Measurements from ENCODE around the gene UBASH3A.

UBASH3A gene

GRCh38 chr21:42414553-42414927 lies 10.8 kb downstream of the UBASH3A start:
- no peak overlapping the region for H3K9ac ChIP-seq (ENCODE audit: low read depth in 1 of 2, low read length in 2 of 2)
- H3K27me3 ChIP-seq (ENCODE audit: control insufficient read depth in 1 of 2, insufficient read depth in 2 of 2, low read length in 2 of 2) = peaks cover 0 to 4% of the 10 kb centered on the region in 2 donors
- peaks cover 0 to 17% of the 10 kb centered on the region in 2 donors for H3K4me1 ChIP-seq (ENCODE audit: control insufficient read depth in 1 of 2, insufficient read depth in 2 of 2, low read length in 2 of 2)
- no peak overlapping the region for H3K27ac ChIP-seq (ENCODE audit: low read depth, low read length)
- peaks cover 0 to 5% of the 10 kb centered on the region in 2 donors for H3K36me3 ChIP-seq (ENCODE audit: control insufficient read depth in 1 of 2, insufficient read depth in 2 of 2, low read length in 2 of 2)
- H3K4me3 ChIP-seq (ENCODE audit: low read depth in 1 of 2, low read length in 2 of 2) = no peak overlapping the region
- no peaks in the 10 kb centered on the region for H3K9me3 ChIP-seq (ENCODE audit: control insufficient read depth in 1 of 2, low read length in 2 of 2)

- Histone ChIP-seq H3K27ac (ENCODE audit: low read depth, low read length) (no peak overlapping the region), H3K36me3 (ENCODE audit: control insufficient read depth in 1 of 2, insufficient read depth in 2 of 2, low read length in 2 of 2) (peaks cover 0 to 5% of the 10 kb centered on the region in 2 donors), H3K4me3 (ENCODE audit: low read depth in 1 of 2, low read length in 2 of 2) (peak overlapping the region in 1 of 2 donors; percentile 43), H3K4me1 (ENCODE audit: control insufficient read depth in 1 of 2, insufficient read depth in 2 of 2, low read length in 2 of 2) (peaks cover 0 to 17% of the 10 kb centered on the region in 2 donors), H3K9ac (ENCODE audit: low read depth in 1 of 2, low read length in 2 of 2) (no peak overlapping the region), H3K27me3 (ENCODE audit: control insufficient read depth in 1 of 2, insufficient read depth in 2 of 2, low read length in 2 of 2) (peaks cover 0 to 4% of the 10 kb centered on the region in 2 donors), H3K9me3 (ENCODE audit: control insufficient read depth in 1 of 2, low read length in 2 of 2) (no peaks in the 10 kb centered on the region)
These were observed 11.4 kb downstream of the UBASH3A start for GRCh38 chr21:42414928-42415769.

GRCh38 chr21:42417533-42417932 lies 13.8 kb downstream of the UBASH3A start:
- Histone ChIP-seq H3K27me3 (ENCODE audit: control insufficient read depth in 1 of 2, insufficient read depth in 2 of 2, low read length in 2 of 2) (peaks cover 0 to 4% of the 10 kb centered on the region in 2 donors), H3K9me3 (ENCODE audit: control insufficient read depth in 1 of 2, low read length in 2 of 2) (no peaks in the 10 kb centered on the region), H3K36me3 (ENCODE audit: control insufficient read depth in 1 of 2, insufficient read depth in 2 of 2, low read length in 2 of 2) (no peaks in the 10 kb centered on the region), H3K4me1 (ENCODE audit: control insufficient read depth in 1 of 2, insufficient read depth in 2 of 2, low read length in 2 of 2) (peaks cover 10 to 22% of the 10 kb centered on the region in 2 donors), H3K4me3 (ENCODE audit: low read depth in 1 of 2, low read length in 2 of 2) (no peak overlapping the region), H3K9ac (ENCODE audit: low read depth in 1 of 2, low read length in 2 of 2) (no peak overlapping the region), H3K27ac (ENCODE audit: low read depth, low read length) (no peak overlapping the region)

- H3K36me3 ChIP-seq (ENCODE audit: control insufficient read depth in 1 of 2, insufficient read depth in 2 of 2, low read length in 2 of 2) = no peaks in the 10 kb centered on the region
- H3K27me3 ChIP-seq (ENCODE audit: control insufficient read depth in 1 of 2, insufficient read depth in 2 of 2, low read length in 2 of 2) = peaks cover 0 to 4% of the 10 kb centered on the region in 2 donors
- no peak overlapping the region for H3K4me3 ChIP-seq (ENCODE audit: low read depth in 1 of 2, low read length in 2 of 2)
- no peaks in the 10 kb centered on the region for H3K9me3 ChIP-seq (ENCODE audit: control insufficient read depth in 1 of 2, low read length in 2 of 2)
- peaks cover 10 to 26% of the 10 kb centered on the region in 2 donors for H3K4me1 ChIP-seq (ENCODE audit: control insufficient read depth in 1 of 2, insufficient read depth in 2 of 2, low read length in 2 of 2)
- no peak overlapping the region for H3K27ac ChIP-seq (ENCODE audit: low read depth, low read length)
- no peak overlapping the region for H3K9ac ChIP-seq (ENCODE audit: low read depth in 1 of 2, low read length in 2 of 2)
These were observed 15.2 kb downstream of the UBASH3A start for GRCh38 chr21:42418886-42419285.

- H3K36me3 ChIP-seq (ENCODE audit: control insufficient read depth in 1 of 2, insufficient read depth in 2 of 2, low read length in 2 of 2) = no peaks in the 10 kb centered on the region
- H3K27ac ChIP-seq (ENCODE audit: low read depth, low read length) = no peak overlapping the region
- peaks cover 10 to 32% of the 10 kb centered on the region in 2 donors for H3K4me1 ChIP-seq (ENCODE audit: control insufficient read depth in 1 of 2, insufficient read depth in 2 of 2, low read length in 2 of 2)
- no peak overlapping the region for H3K9ac ChIP-seq (ENCODE audit: low read depth in 1 of 2, low read length in 2 of 2)
- H3K27me3 ChIP-seq (ENCODE audit: control insufficient read depth in 1 of 2, insufficient read depth in 2 of 2, low read length in 2 of 2) = peaks cover 0 to 4% of the 10 kb centered on the region in 2 donors
- H3K9me3 ChIP-seq (ENCODE audit: control insufficient read depth in 1 of 2, low read length in 2 of 2) = no peaks in the 10 kb centered on the region
- no peak overlapping the region for H3K4me3 ChIP-seq (ENCODE audit: low read depth in 1 of 2, low read length in 2 of 2)
These were observed 16.1 kb downstream of the UBASH3A start for GRCh38 chr21:42419845-42420244.

- Histone ChIP-seq H3K27me3 (ENCODE audit: control insufficient read depth in 1 of 2, insufficient read depth in 2 of 2, low read length in 2 of 2) (no peaks in the 10 kb centered on the region), H3K27ac (ENCODE audit: low read depth, low read length) (no peak overlapping the region), H3K4me1 (ENCODE audit: control insufficient read depth in 1 of 2, insufficient read depth in 2 of 2, low read length in 2 of 2) (peaks cover 10 to 22% of the 10 kb centered on the region in 2 donors), H3K4me3 (ENCODE audit: low read depth in 1 of 2, low read length in 2 of 2) (no peak overlapping the region), H3K9ac (ENCODE audit: low read depth in 1 of 2, low read length in 2 of 2) (no peak overlapping the region), H3K9me3 (ENCODE audit: control insufficient read depth in 1 of 2, low read length in 2 of 2) (no peaks in the 10 kb centered on the region), H3K36me3 (ENCODE audit: control insufficient read depth in 1 of 2, insufficient read depth in 2 of 2, low read length in 2 of 2) (no peaks in the 10 kb centered on the region)
These were observed 17.5 kb downstream of the UBASH3A start for GRCh38 chr21:42421018-42421793.

- H3K36me3 ChIP-seq (ENCODE audit: control insufficient read depth in 1 of 2, insufficient read depth in 2 of 2, low read length in 2 of 2) = no peaks in the 10 kb centered on the region
- no peaks in the 10 kb centered on the region for H3K9me3 ChIP-seq (ENCODE audit: control insufficient read depth in 1 of 2, low read length in 2 of 2)
- H3K4me3 ChIP-seq (ENCODE audit: low read depth in 1 of 2, low read length in 2 of 2) = no peak overlapping the region
- H3K9ac ChIP-seq (ENCODE audit: low read depth in 1 of 2, low read length in 2 of 2) = no peak overlapping the region
- H3K4me1 ChIP-seq (ENCODE audit: control insufficient read depth in 1 of 2, insufficient read depth in 2 of 2, low read length in 2 of 2) = peaks cover 10 to 30% of the 10 kb centered on the region in 2 donors
- no peaks in the 10 kb centered on the region for H3K27me3 ChIP-seq (ENCODE audit: control insufficient read depth in 1 of 2, insufficient read depth in 2 of 2, low read length in 2 of 2)
- H3K27ac ChIP-seq (ENCODE audit: low read depth, low read length) = no peak overlapping the region
These were observed 19.5 kb downstream of the UBASH3A start for GRCh38 chr21:42423197-42423675.

GRCh38 chr21:42423685-42424084 lies 20.0 kb downstream of the UBASH3A start:
- Histone ChIP-seq H3K4me3 (ENCODE audit: low read depth in 1 of 2, low read length in 2 of 2) (no peak overlapping the region), H3K27ac (ENCODE audit: low read depth, low read length) (no peak overlapping the region), H3K9me3 (ENCODE audit: control insufficient read depth in 1 of 2, low read length in 2 of 2) (no peaks in the 10 kb centered on the region), H3K27me3 (ENCODE audit: control insufficient read depth in 1 of 2, insufficient read depth in 2 of 2, low read length in 2 of 2) (no peaks in the 10 kb centered on the region), H3K36me3 (ENCODE audit: control insufficient read depth in 1 of 2, insufficient read depth in 2 of 2, low read length in 2 of 2) (no peaks in the 10 kb centered on the region), H3K4me1 (ENCODE audit: control insufficient read depth in 1 of 2, insufficient read depth in 2 of 2, low read length in 2 of 2) (peaks cover 10 to 30% of the 10 kb centered on the region in 2 donors), H3K9ac (ENCODE audit: low read depth in 1 of 2, low read length in 2 of 2) (no peak overlapping the region)

- no peaks in the 10 kb centered on the region for H3K9me3 ChIP-seq (ENCODE audit: control insufficient read depth in 1 of 2, low read length in 2 of 2)
- no peak overlapping the region for H3K9ac ChIP-seq (ENCODE audit: low read depth in 1 of 2, low read length in 2 of 2)
- H3K4me3 ChIP-seq (ENCODE audit: low read depth in 1 of 2, low read length in 2 of 2) = no peak overlapping the region
- H3K27ac ChIP-seq (ENCODE audit: low read depth, low read length) = no peak overlapping the region
- H3K27me3 ChIP-seq (ENCODE audit: control insufficient read depth in 1 of 2, insufficient read depth in 2 of 2, low read length in 2 of 2) = no peaks in the 10 kb centered on the region
- peaks cover 10 to 30% of the 10 kb centered on the region in 2 donors for H3K4me1 ChIP-seq (ENCODE audit: control insufficient read depth in 1 of 2, insufficient read depth in 2 of 2, low read length in 2 of 2)
- no peaks in the 10 kb centered on the region for H3K36me3 ChIP-seq (ENCODE audit: control insufficient read depth in 1 of 2, insufficient read depth in 2 of 2, low read length in 2 of 2)
These were observed 21.3 kb downstream of the UBASH3A start for GRCh38 chr21:42424914-42425541.

Data from duodenal mucosa (tissue), 2 donors.